OCI-LY7 (cell line): ENCODE measurements around the gene ATG12.

ENCODE experiments used
- CTCF ChIP-seq: fragments of 200-600 bp; sonication (generic); conservative IDR thresholded peaks from 2 replicates; pipeline ENCODE4 v1.5.1; 2014; ENCODE audit warnings: mild to moderate bottlenecking, antibody characterized with exemption, low read length, moderate library complexity, mixed read lengths
- EZH2phosphoT487 ChIP-seq: fragments of 200-600 bp; sonication (generic); IDR thresholded peaks from 2 replicates; pipeline ENCODE4 v1.6.1; 2018; ENCODE audit warnings: low read depth, borderline replicate concordance, mild to moderate bottlenecking, mixed run types, antibody characterized with exemption, low read length, moderate library complexity, mixed read lengths

- no peak for TF ChIP-seq CTCF
- no peak for TF ChIP-seq EZH2phosphoT487
Measured at GRCh38 chr5:115857626-115858349, 16.4 kb upstream of the ATG12 start.
